Loucy (cell line): Measurements from ENCODE around the gene NTN4.

ENCODE experiments used
- H2AFZ ChIP-seq: fragments of 200-600 bp; sonication (generic); 2 replicates; pipeline ENCODE4 v1.6.0; 2016; ENCODE audit warnings: antibody characterized with exemption, mild to moderate bottlenecking, low read length, moderate library complexity
- H3F3A ChIP-seq: fragments of 200-600 bp; 2 replicates; pipeline ENCODE4 v1.6.0; 2016; ENCODE audit warnings: antibody characterized with exemption, low read depth, mild to moderate bottlenecking
- H3K27me3 ChIP-seq: fragments of 200-600 bp; sonication (generic); 2 replicates; pipeline ENCODE4 v1.6.1; 2014; ENCODE audit warnings: low read length, mild to moderate bottlenecking; ENCODE audit not compliant: insufficient read depth, poor library complexity, severe bottlenecking
- H3K36me3 ChIP-seq: fragments of 200-600 bp; sonication (generic); 2 replicates; pipeline ENCODE4 v1.6.1; 2016; ENCODE audit warnings: low read length; ENCODE audit not compliant: insufficient read depth
- H3K4me1 ChIP-seq: fragments of 200-600 bp; sonication (generic); 2 replicates; pipeline ENCODE4 v1.5.1; 2014; ENCODE audit warnings: low read length, mild to moderate bottlenecking; ENCODE audit not compliant: insufficient read depth, poor library complexity, severe bottlenecking
- H3K4me2 ChIP-seq: fragments of 200-600 bp; sonication (generic); 2 replicates; pipeline ENCODE4 v1.6.0; 2014; ENCODE audit warnings: antibody characterized with exemption, low read length, low read depth, mild to moderate bottlenecking; ENCODE audit not compliant: poor library complexity, severe bottlenecking
- H3K4me3 ChIP-seq: fragments of 200-600 bp; sonication (generic); 2 replicates; pipeline ENCODE4 v1.5.1; 2014; ENCODE audit warnings: low read length, mild to moderate bottlenecking, mixed read lengths; ENCODE audit not compliant: poor library complexity, severe bottlenecking
- H3K79me2 ChIP-seq: fragments of 200-600 bp; sonication (generic); 2 replicates; pipeline ENCODE4 v1.6.1; 2014; ENCODE audit warnings: low read length; ENCODE audit not compliant: insufficient read depth
- H3K9ac ChIP-seq: fragments of 200-600 bp; sonication (generic); 2 replicates; pipeline ENCODE4 v1.6.0; 2014; ENCODE audit warnings: mild to moderate bottlenecking, low read depth, low read length, moderate library complexity; ENCODE audit not compliant: poor library complexity, severe bottlenecking
- H3K9me2 ChIP-seq: fragments of 200-600 bp; sonication (generic); replicated peaks from 2 replicates; pipeline ENCODE4 v1.6.1; 2016; ENCODE audit warnings: low read depth, low read length, mixed read lengths
- H3K9me3 ChIP-seq: fragments of 200-600 bp; sonication (generic); 2 replicates; pipeline ENCODE4 v1.6.1; 2014; ENCODE audit warnings: mild to moderate bottlenecking, antibody characterized with exemption, low read length, low read depth; ENCODE audit not compliant: insufficient read depth
- H4K20me1 ChIP-seq: fragments of 200-600 bp; sonication (generic); 2 replicates; pipeline ENCODE4 v1.6.0; 2014; ENCODE audit warnings: antibody characterized with exemption, low read length, mild to moderate bottlenecking; ENCODE audit not compliant: insufficient read depth, poor library complexity, severe bottlenecking
- CTCF ChIP-seq: fragments of 200-600 bp; sonication (generic); conservative IDR thresholded peaks from 2 replicates; pipeline ENCODE4 v1.5.1; 2014; ENCODE audit warnings: mild to moderate bottlenecking, antibody characterized with exemption, low read length
- EZH2phosphoT487 ChIP-seq: fragments of 200-600 bp; IDR thresholded peaks from 2 replicates; pipeline ENCODE4 v1.6.1; 2018; ENCODE audit warnings: antibody characterized with exemption, mild to moderate bottlenecking, moderate library complexity, borderline replicate concordance

Gene NTN4

GRCh38 chr12:95673576-95673975 lies 117.0 kb downstream of the NTN4 start:
- no peaks in the 10 kb centered on the region for H3K4me1 ChIP-seq
- H3K9me2 ChIP-seq = no peaks in the 10 kb centered on the region
- H3K79me2 ChIP-seq = no peaks in the 10 kb centered on the region
- no peaks in the 10 kb centered on the region for H3K36me3 ChIP-seq
- H3K9me3 ChIP-seq = no peaks in the 10 kb centered on the region
- H2AFZ ChIP-seq = no peak overlapping the region
- H4K20me1 ChIP-seq = no peaks in the 10 kb centered on the region
- no peaks in the 10 kb centered on the region for H3F3A ChIP-seq
- H3K4me2 ChIP-seq = no peak overlapping the region
- H3K27me3 ChIP-seq = no peaks in the 10 kb centered on the region
- H3K4me3 ChIP-seq = no peak overlapping the region
- no peak overlapping the region for H3K9ac ChIP-seq
- TF ChIP-seq CTCF = no peak
- TF ChIP-seq EZH2phosphoT487 = no peak

DNA sequence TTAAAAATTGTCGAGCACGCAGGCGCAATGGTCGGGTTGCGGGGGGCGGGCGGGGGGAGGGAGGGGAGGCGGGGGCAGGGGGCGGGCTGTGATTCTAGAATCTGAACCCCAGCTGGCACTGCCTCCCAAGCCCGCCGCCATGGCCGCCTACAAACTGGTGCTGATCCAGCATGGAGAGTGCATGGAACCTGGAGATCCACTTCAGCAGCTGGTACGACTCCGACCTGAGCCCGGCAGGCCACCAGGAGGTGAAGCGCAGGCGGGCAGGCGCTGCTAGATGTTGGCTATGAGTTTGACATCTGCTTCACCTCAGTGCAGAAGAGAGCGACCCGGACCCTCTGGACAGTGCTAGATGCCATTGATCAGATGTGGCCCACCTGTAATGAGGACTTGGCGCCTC lies 118.4 kb downstream of the NTN4 start:
- Histone ChIP-seq H3K9me2 (no peaks in the 10 kb centered on the region), H3K79me2 (no peaks in the 10 kb centered on the region), H3K9me3 (no peaks in the 10 kb centered on the region), H3K4me2 (no peak overlapping the region), H3K4me1 (no peaks in the 10 kb centered on the region), H3K9ac (no peak overlapping the region), H3K4me3 (no peak overlapping the region), H3F3A (no peaks in the 10 kb centered on the region), H3K27me3 (no peaks in the 10 kb centered on the region), H2AFZ (no peak overlapping the region), H4K20me1 (no peaks in the 10 kb centered on the region), H3K36me3 (no peaks in the 10 kb centered on the region)
- TF ChIP-seq EZH2phosphoT487 = no peak
- TF ChIP-seq CTCF = no peak

DNA sequence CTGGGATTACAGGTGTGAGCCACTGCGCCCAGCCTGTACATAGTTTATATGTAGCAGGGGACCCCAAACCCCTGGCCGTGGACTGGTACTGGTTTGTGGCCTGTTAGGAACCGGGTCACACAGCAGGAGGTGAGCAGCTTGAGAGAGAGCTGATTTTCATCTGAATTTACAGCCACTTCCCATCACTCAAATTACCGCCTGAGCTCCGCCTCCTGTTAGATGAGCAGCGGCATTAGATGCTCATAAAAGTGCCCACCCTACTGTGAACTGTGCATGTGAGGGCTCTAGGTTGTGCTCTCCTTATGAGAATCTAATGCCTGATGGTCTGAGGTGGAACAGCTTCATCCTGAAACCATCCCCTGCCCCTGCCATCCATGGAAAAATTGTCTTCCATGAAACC lies 119.3 kb downstream of the NTN4 start:
- H3F3A ChIP-seq = no peaks in the 10 kb centered on the region
- H3K4me1 ChIP-seq = no peaks in the 10 kb centered on the region
- H3K9ac ChIP-seq = no peak overlapping the region
- H3K36me3 ChIP-seq = no peaks in the 10 kb centered on the region
- no peaks in the 10 kb centered on the region for H3K9me3 ChIP-seq
- H3K4me3 ChIP-seq = no peak overlapping the region
- no peak overlapping the region for H2AFZ ChIP-seq
- no peaks in the 10 kb centered on the region for H3K9me2 ChIP-seq
- no peak overlapping the region for H3K4me2 ChIP-seq
- H4K20me1 ChIP-seq = no peaks in the 10 kb centered on the region
- H3K79me2 ChIP-seq = no peaks in the 10 kb centered on the region
- no peak for TF ChIP-seq EZH2phosphoT487
- no peak for TF ChIP-seq CTCF
- H3K27me3 ChIP-seq = no peaks in the 10 kb centered on the region
